H1 (cell line): ENCODE results near the gene MBD3L5. TPM values are rescaled to one million over a fixed set of nuclear protein-coding genes. Genes with fewer than 3 reads are reported as not detected.

ENCODE experiments used
- CTCF ChIA-PET: fragments of 300-600 bp; sonication (Branson Sonifier 250); formaldehyde crosslinking; loops from one replicate; lab custom pipeline; 2021; ENCODE audit not compliant: partially characterized antibody; lab: Charles Lee
- POLR2A ChIA-PET: fragments of 300-600 bp; sonication (Branson Sonifier 250); formaldehyde crosslinking; loops from one replicate; lab custom pipeline; 2021; ENCODE audit warnings: inconsistent platforms; ENCODE audit not compliant: partially characterized antibody; lab: Charles Lee
- DNase-seq, 2 experiments: peaks; one replicate each; pipeline versions ENCODE4 v3.0.0 to v3.0.0-alpha.2; 2010 to 2022; ENCODE audit warnings: low spot score in 2 of 2, low read depth in 1 of 2, mixed read lengths in 1 of 2
- FAIRE-seq: peaks from 2 replicates; lab custom pipeline; 2011; peaks lifted over from hg19 to GRCh38; lab: Jason Lieb, UNC
- H2AFZ ChIP-seq: 2 replicates; pipeline ENCODE4 v1.8.1; 2012; ENCODE audit warnings: low read length, inconsistent platforms
- H2AK5ac ChIP-seq: 2 replicates; pipeline ENCODE4 v1.6.1; 2013; ENCODE audit warnings: low read depth, low read length
- H2BK120ac ChIP-seq: replicated peaks from 2 replicates; pipeline ENCODE3; 2013; ENCODE audit warnings: low read depth, low read length, inconsistent platforms
- H2BK12ac ChIP-seq: 2 replicates; pipeline ENCODE4 v1.6.1; 2013; ENCODE audit warnings: low read depth, low read length
- H2BK15ac ChIP-seq: 2 replicates; pipeline ENCODE4 v1.6.1; 2013; ENCODE audit warnings: low read length
- H2BK20ac ChIP-seq: 2 replicates; pipeline ENCODE4 v1.6.1; 2013; ENCODE audit warnings: low read length
- H2BK5ac ChIP-seq: 2 replicates; pipeline ENCODE4 v1.6.1; 2013; ENCODE audit warnings: low read depth, low read length
- H3K14ac ChIP-seq: 2 replicates; pipeline ENCODE4 v1.6.1; 2013; ENCODE audit warnings: inconsistent platforms; ENCODE audit not compliant: insufficient read length
- H3K18ac ChIP-seq: 2 replicates; pipeline ENCODE4 v1.6.1; 2013; ENCODE audit warnings: low read length; ENCODE audit errors: extremely low read depth
- H3K23ac ChIP-seq: 2 replicates; pipeline ENCODE4 v1.6.1; 2013; ENCODE audit warnings: inconsistent platforms; ENCODE audit not compliant: insufficient read length
- H3K23me2 ChIP-seq: 2 replicates; pipeline ENCODE4 v1.6.1; 2013; ENCODE audit warnings: low read depth, low read length
- H3K27ac ChIP-seq: 2 replicates; pipeline ENCODE4 v1.6.1; 2011; ENCODE audit warnings: low read depth, low read length, inconsistent platforms
- H3K27me3 ChIP-seq, 4 experiments: replicated peaks in 1 of 4; 1 replicate in 1 of 4; 2 replicates in 3 of 4; pipeline versions ENCODE4 v1.6.1 to v1.8.1; 2011 to 2013; ENCODE audit warnings: low read length in 3 of 4, mild to moderate bottlenecking in 3 of 4, inconsistent platforms in 2 of 4, mixed read lengths in 2 of 4, moderate library complexity in 1 of 4; ENCODE audit not compliant: control insufficient read depth in 3 of 4, insufficient read depth in 3 of 4; ENCODE audit errors: extremely low read depth in 1 of 4
- H3K36me3 ChIP-seq, 4 experiments: 2 replicates each; pipeline versions ENCODE4 v1.6.1 to v1.8.1; 2011 to 2013; ENCODE audit warnings: mild to moderate bottlenecking in 4 of 4, low read length in 3 of 4, moderate library complexity in 2 of 4, control low read depth in 1 of 4, inconsistent platforms in 1 of 4; ENCODE audit not compliant: insufficient read depth in 4 of 4, control insufficient read depth in 2 of 4
- H3K4ac ChIP-seq: replicated peaks from 2 replicates; pipeline ENCODE3; 2013; ENCODE audit warnings: low read length, low read depth, mixed read lengths, inconsistent platforms; ENCODE audit not compliant: insufficient read length
- H3K4me1 ChIP-seq, 4 experiments: replicated peaks in 1 of 4; 1 replicate in 1 of 4; 2 replicates in 3 of 4; pipeline versions ENCODE4 v1.6.1 to v1.8.1; 2011 to 2013; ENCODE audit warnings: low read length in 3 of 4, inconsistent platforms in 2 of 4, mixed read lengths in 1 of 4; ENCODE audit not compliant: insufficient read depth in 4 of 4, control insufficient read depth in 3 of 4
- H3K4me2 ChIP-seq, 2 experiments: 2 replicates each; pipeline versions ENCODE4 v1.6.1 to v1.8.1; 2011 to 2013; ENCODE audit warnings: low read depth in 2 of 2, low read length in 2 of 2, control low read depth in 1 of 2, inconsistent platforms in 1 of 2, mild to moderate bottlenecking in 1 of 2; ENCODE audit not compliant: insufficient read depth in 1 of 2
- H3K4me3 ChIP-seq, 4 experiments: fragments of 200-600, 300-600 bp in 1 of 4; sonication (generic), shearing (Covaris generic), sonication (Bioruptor Twin) in 1 of 4; 2 replicates each; pipeline versions ENCODE4 v1.5.1 to v1.8.1; 2011 to 2016; ENCODE audit warnings: low read length in 4 of 4, low read depth in 3 of 4, control low read depth in 2 of 4, inconsistent platforms in 2 of 4, mild to moderate bottlenecking in 2 of 4, mixed read lengths in 1 of 4, moderate library complexity in 1 of 4; ENCODE audit not compliant: insufficient read depth in 2 of 4; ENCODE audit errors: extremely low read depth in 1 of 4
- H3K56ac ChIP-seq: replicated peaks from 2 replicates; pipeline ENCODE3; 2013; ENCODE audit warnings: low read depth, mild to moderate bottlenecking, mixed read lengths, low read length, inconsistent platforms; ENCODE audit not compliant: insufficient read length
- H3K79me1 ChIP-seq: 2 replicates; pipeline ENCODE4 v1.6.1; 2013; ENCODE audit warnings: low read depth, low read length, control low read depth
- H3K79me2 ChIP-seq, 2 experiments: 2 replicates each; pipeline versions ENCODE4 v1.6.1 to v1.8.1; 2012 to 2013; ENCODE audit warnings: low read length in 2 of 2, mild to moderate bottlenecking in 2 of 2, inconsistent platforms in 1 of 2; ENCODE audit not compliant: insufficient read depth in 2 of 2, control insufficient read depth in 1 of 2
- H3K9ac ChIP-seq, 4 experiments: replicated peaks in 1 of 4; 1 replicate in 1 of 4; 2 replicates in 3 of 4; pipeline versions ENCODE4 v1.6.1 to v1.8.1; 2011 to 2013; ENCODE audit warnings: low read depth in 3 of 4, low read length in 3 of 4, control low read depth in 2 of 4, mild to moderate bottlenecking in 2 of 4, moderate library complexity in 2 of 4, inconsistent platforms in 1 of 4; ENCODE audit errors: extremely low read depth in 1 of 4
- H3K9me3 ChIP-seq, 2 experiments: 2 replicates each; pipeline versions ENCODE4 v1.6.1 to v1.8.1; 2012 to 2013; ENCODE audit warnings: mild to moderate bottlenecking in 2 of 2, moderate library complexity in 2 of 2, control low read depth in 1 of 2, inconsistent platforms in 1 of 2, low read depth in 1 of 2, low read length in 1 of 2, mixed read lengths in 1 of 2; ENCODE audit not compliant: insufficient read depth in 2 of 2
- H4K20me1 ChIP-seq, 2 experiments: replicated peaks in 1 of 2; 2 replicates each; pipeline versions ENCODE3 to v1.8.1; 2011 to 2013; ENCODE audit warnings: inconsistent platforms in 2 of 2, low read length in 2 of 2, mild to moderate bottlenecking in 1 of 2; ENCODE audit not compliant: insufficient read depth in 2 of 2, control insufficient read depth in 1 of 2
- H4K5ac ChIP-seq: 2 replicates; pipeline ENCODE4 v1.6.1; 2013; ENCODE audit warnings: low read length, low read depth, mixed read lengths, inconsistent platforms; ENCODE audit not compliant: insufficient read length
- H4K8ac ChIP-seq: 2 replicates; pipeline ENCODE4 v1.8.0; 2013; ENCODE audit warnings: mild to moderate bottlenecking, moderate library complexity, low read length, inconsistent platforms; ENCODE audit not compliant: insufficient read depth; ENCODE audit errors: extremely low read depth
- H4K91ac ChIP-seq: replicated peaks from 2 replicates; pipeline ENCODE3; 2013; ENCODE audit warnings: low read length, mixed read lengths, inconsistent platforms; ENCODE audit not compliant: insufficient read length
- BACH1 ChIP-seq: IDR thresholded peaks from 2 replicates; pipeline ENCODE4 v1.6.1; 2012; ENCODE audit warnings: low read length, improper control_type of control experiment
- KDM5A ChIP-seq: fragments of 200-600 bp; IDR thresholded peaks from 2 replicates; pipeline ENCODE4 v1.7.1; 2012; ENCODE audit warnings: mild to moderate bottlenecking, low read length, inconsistent platforms, mixed read lengths
- RAD21 ChIP-seq, 2 experiments: IDR thresholded peaks in 1 of 2; conservative IDR thresholded peaks in 1 of 2; 2 replicates each; pipeline ENCODE4 v1.6.1; 2011; ENCODE audit warnings: low read depth in 2 of 2, low read length in 2 of 2, improper control_type of control experiment in 1 of 2, inconsistent platforms in 1 of 2, mild to moderate bottlenecking in 1 of 2, moderate library complexity in 1 of 2
- WGBS, 2 experiments: shearing (Covaris generic) in 1 of 2; methylation state at CpG; one replicate each; pipeline versions ENCODE4 v1.1.6 to v1.1.7; 2013 to 2015; ENCODE audit warnings: low lambda C conversion rate in 2 of 2, mixed read lengths in 2 of 2, inconsistent platforms in 1 of 2, low coverage in 1 of 2, missing lambda C conversion rate in 1 of 2; ENCODE audit not compliant: insufficient replicate concordance in 2 of 2, insufficient coverage in 1 of 2, insufficient read length in 1 of 2; ENCODE audit errors: extremely low coverage in 1 of 2, missing lambda C conversion rate in 1 of 2; 5-methylcytosine and 5-hydroxymethylcytosine counted together
- polyA plus RNA-seq, 7 experiments: library from polyadenylated mRNA; depleted of rRNA in 3 of 7; stranded (reverse) in 5 of 7; unstranded in 2 of 7; fragments of >200 nt in 5 of 7; fragments of 200-250 nt in 2 of 7; gene quantifications; 1 replicate in 5 of 7; 2 replicates in 1 of 7; 4 replicates in 1 of 7; pipeline versions ENCODE4 v1.2.1 to v1.2.3, GENCODE V29; 2011 to 2013; ENCODE audit warnings: missing spikeins in 2 of 7, mixed read lengths in 2 of 7
- total RNA-seq: library from RNA; stranded (reverse); fragmentation: NEBNext Ultra II Directional; extraction: Animal tissue kit (Norgen Biotek cat#: 25700); gene quantifications from 2 replicates; pipeline ENCODE4 v1.2.1, GENCODE V29; 2021
- TF ChIP-seq, protein P1 (sequence below), 3 experiments: IDR thresholded peaks; 1 replicate in 2 of 3; 2 replicates in 1 of 3; pipeline versions ENCODE4 v1.5.1 to v1.6.1; 2011; ENCODE audit warnings: low read length in 3 of 3, mild to moderate bottlenecking in 3 of 3, inconsistent platforms in 2 of 3, low read depth in 1 of 3, moderate library complexity in 1 of 3; ENCODE audit not compliant: insufficient read depth in 1 of 3; ENCODE audit errors: control extremely low read depth in 1 of 3

Gene MBD3L5
- total and polyA plus RNA-seq, 2 of the 8 experiments (the other 6 are each of a cell fraction or from before 2014, with no cell fraction given): not detected

DNA sequence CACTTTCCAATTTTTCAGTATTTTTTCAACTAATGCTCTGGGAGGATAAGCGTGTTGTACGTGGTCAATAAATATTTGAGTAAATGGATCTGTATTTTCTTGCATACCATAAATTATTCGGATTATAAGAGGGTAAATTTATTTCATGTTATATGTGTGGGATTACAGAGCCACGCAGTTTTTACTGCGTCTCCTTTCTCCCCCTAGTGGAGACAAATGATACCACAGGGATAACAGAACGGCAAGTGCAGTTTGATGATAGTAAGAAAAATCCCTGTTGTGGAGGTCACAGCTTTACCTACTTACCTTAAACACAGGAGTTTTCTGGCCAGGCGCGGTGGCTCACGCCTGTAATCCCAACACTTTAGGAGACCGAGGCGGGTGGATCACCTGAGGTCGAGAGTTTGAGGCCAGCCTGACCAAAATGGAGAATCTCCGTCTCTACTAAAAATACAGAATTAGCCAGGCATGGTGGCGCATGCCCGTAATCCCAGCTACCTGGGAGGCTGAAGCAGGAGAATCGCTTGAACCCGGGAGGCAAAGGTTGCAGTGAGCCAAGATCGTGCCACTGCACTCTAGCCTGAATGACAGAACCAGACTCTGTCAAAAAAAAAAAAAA is 26.0 kb upstream of the MBD3L5 start:
- no peak overlapping the region for H2AK5ac ChIP-seq
- peak; percentile 26 to 33; a peak in 2 of 4 replicates for TF ChIP-seq RAD21 (IDR thresholded peaks at IDR 0.05 in 1 of 2, conservative IDR thresholded peaks at IDR 0.05 in 1 of 2; ENCODE audit: low read depth in 2 of 2, low read length in 2 of 2)
- TF ChIP-seq KDM5A: no peak
- TF ChIP-seq, protein P1, sequence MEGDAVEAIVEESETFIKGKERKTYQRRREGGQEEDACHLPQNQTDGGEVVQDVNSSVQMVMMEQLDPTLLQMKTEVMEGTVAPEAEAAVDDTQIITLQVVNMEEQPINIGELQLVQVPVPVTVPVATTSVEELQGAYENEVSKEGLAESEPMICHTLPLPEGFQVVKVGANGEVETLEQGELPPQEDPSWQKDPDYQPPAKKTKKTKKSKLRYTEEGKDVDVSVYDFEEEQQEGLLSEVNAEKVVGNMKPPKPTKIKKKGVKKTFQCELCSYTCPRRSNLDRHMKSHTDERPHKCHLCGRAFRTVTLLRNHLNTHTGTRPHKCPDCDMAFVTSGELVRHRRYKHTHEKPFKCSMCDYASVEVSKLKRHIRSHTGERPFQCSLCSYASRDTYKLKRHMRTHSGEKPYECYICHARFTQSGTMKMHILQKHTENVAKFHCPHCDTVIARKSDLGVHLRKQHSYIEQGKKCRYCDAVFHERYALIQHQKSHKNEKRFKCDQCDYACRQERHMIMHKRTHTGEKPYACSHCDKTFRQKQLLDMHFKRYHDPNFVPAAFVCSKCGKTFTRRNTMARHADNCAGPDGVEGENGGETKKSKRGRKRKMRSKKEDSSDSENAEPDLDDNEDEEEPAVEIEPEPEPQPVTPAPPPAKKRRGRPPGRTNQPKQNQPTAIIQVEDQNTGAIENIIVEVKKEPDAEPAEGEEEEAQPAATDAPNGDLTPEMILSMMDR (IDR thresholded peaks at IDR 0.05; ENCODE audit: control extremely low read depth in 1 of 3, insufficient read depth in 1 of 3, low read depth in 1 of 3, low read length in 3 of 3): peak in 1 of 3 experiments; percentile 40; a peak in 2 of 4 replicates
- no peak for TF ChIP-seq BACH1
- WGBS, 2 experiments: 52% methylated on average over 17 of the region's 18 CpGs; no CpG with 5 or more reads in 1 of the 2 experiments

More for the DNA sequence above, 26.0 kb upstream of the MBD3L5 start:
- Histone ChIP-seq H2BK12ac (no peak overlapping the region), H3K23me2 (no peaks in the 10 kb centered on the region), H3K27ac (no peak overlapping the region), H3K36me3 (no peaks in the 10 kb centered on the region; a peak in 1 of 8 replicates), H2BK15ac (no peak overlapping the region), H3K56ac (no peak overlapping the region), H2AFZ (no peak overlapping the region), H3K23ac (no peak overlapping the region), H4K20me1 (no peaks in the 10 kb centered on the region), H3K4me3 (no peak overlapping the region), H3K4me1 (no peaks in the 10 kb centered on the region), H3K79me1 (no peaks in the 10 kb centered on the region), H4K8ac (no peak overlapping the region), H3K4ac (no peak overlapping the region), H4K91ac (no peak overlapping the region), H3K9me3 (peaks cover 61 to 65% of the 10 kb centered on the region in 2 experiments), H3K4me2 (no peak overlapping the region), H3K9ac (no peak overlapping the region), H2BK20ac (no peak overlapping the region), H2BK120ac (no peak overlapping the region), H3K79me2 (no peaks in the 10 kb centered on the region), H3K27me3 (no peaks in the 10 kb centered on the region), H2BK5ac (no peak overlapping the region), H3K18ac (no peak overlapping the region), H4K5ac (no peak overlapping the region), H3K14ac (no peak overlapping the region)
- FAIRE-seq (no peak), DNase-seq (no peak)
- POLR2A ChIA-PET: no interaction called here
- CTCF ChIA-PET: interaction anchor here (0.8 to 1.2 kb wide), 2 partner anchors 16 to 25 kb away, joined by 3 read pairs; no protein-coding TSS in a partner anchor
